Omental fat pad (tissue), 4 donors: Measurements from ENCODE around the gene EML1. TPM values are rescaled to one million over a fixed set of nuclear protein-coding genes. Genes with fewer than 3 reads are reported as not detected.

Source experiments
- ATAC-seq: fragments of 150-250 bp; one replicate; pipeline ENCODE4 v1.9.1; 2016; ENCODE audit warnings: mild to moderate bottlenecking, moderate library complexity; ENCODE audit not compliant: low FRiP score
- DNase-seq: peaks from one replicate; pipeline ENCODE4 v3.0.0-alpha.2; 2019; ENCODE audit warnings: low spot score
- CTCF ChIP-seq, 3 donors: fragments of 450-650 bp; IDR thresholded peaks; one replicate each; pipeline ENCODE4 v1.5.1; 2016 to 2017; ENCODE audit warnings: antibody characterized with exemption in 3 of 3, mild to moderate bottlenecking in 3 of 3, moderate library complexity in 2 of 3
- total RNA-seq, 4 donors: library from RNA; depleted of rRNA; stranded (reverse); fragments of >200 nt; gene quantifications; one replicate each; pipeline ENCODE4 v1.1.0, GENCODE V29; 2016

EML1 gene
- total RNA-seq, 4 donors from 2014 or later, result 33.2 to 88.0 (median 43.5) TPM

- DNase-seq, result no peak
- no peak for ATAC-seq
Measured at GRCh38 chr14:99753225-99754140, 39.7 kb upstream of the EML1 start.

DNA sequence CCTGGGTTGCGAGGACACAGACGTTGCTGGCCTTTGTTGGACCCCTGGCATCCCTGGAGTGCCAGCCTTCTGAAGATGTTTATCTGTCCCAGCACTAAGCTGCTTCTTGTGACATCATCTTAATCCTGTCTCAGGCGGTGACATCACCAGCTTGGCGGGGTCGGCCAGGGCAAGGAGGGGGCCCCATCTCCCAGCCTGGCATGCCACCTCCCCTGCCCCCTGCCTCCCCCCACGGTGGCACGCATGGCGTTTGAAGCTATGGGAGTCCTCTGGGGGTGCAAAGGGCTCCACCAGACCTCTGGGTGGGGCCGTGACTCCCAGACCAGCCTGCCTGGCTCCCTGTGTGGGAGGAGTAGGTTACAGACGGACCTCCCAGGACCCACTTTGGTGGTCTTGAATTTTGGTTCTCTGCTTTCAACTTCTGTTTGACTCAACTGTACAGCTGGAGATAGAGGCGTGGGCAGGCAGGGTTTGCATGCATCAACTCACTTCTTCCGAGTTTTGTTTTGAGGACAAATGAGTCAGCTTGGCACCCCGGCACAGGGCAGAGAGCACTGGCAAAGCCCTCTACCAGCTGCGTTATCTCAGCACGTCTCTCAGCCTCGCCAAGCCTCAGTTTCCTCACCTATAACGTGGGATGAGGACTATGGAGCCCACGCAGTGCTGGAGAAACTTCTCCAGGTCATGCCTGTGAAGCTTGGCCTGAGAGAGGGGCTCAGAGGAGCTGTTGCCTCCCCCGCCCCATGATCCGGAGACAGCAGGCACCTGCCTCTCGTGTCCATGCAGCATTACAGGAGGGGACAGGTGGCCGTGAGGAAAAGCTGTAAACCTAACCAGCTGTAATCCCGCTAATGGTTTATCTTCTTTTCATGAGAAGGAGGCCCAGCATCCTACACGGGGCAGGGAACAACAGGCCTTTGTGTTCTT, 38.8 kb upstream of the EML1 start:
- ATAC-seq (no peak), DNase-seq (no peak)
- no peak for TF ChIP-seq CTCF (IDR thresholded peaks at IDR 0.05)

More at GRCh38 chr14:99753225-99754140, 39.7 kb upstream of the EML1 start:
- no peak for TF ChIP-seq CTCF (IDR thresholded peaks at IDR 0.05)

- no peak for TF ChIP-seq CTCF (IDR thresholded peaks at IDR 0.05)
- no peak for DNase-seq
- no peak for ATAC-seq
Measured at GRCh38 chr14:99755068-99755405, 38.2 kb upstream of the EML1 start.

DNA sequence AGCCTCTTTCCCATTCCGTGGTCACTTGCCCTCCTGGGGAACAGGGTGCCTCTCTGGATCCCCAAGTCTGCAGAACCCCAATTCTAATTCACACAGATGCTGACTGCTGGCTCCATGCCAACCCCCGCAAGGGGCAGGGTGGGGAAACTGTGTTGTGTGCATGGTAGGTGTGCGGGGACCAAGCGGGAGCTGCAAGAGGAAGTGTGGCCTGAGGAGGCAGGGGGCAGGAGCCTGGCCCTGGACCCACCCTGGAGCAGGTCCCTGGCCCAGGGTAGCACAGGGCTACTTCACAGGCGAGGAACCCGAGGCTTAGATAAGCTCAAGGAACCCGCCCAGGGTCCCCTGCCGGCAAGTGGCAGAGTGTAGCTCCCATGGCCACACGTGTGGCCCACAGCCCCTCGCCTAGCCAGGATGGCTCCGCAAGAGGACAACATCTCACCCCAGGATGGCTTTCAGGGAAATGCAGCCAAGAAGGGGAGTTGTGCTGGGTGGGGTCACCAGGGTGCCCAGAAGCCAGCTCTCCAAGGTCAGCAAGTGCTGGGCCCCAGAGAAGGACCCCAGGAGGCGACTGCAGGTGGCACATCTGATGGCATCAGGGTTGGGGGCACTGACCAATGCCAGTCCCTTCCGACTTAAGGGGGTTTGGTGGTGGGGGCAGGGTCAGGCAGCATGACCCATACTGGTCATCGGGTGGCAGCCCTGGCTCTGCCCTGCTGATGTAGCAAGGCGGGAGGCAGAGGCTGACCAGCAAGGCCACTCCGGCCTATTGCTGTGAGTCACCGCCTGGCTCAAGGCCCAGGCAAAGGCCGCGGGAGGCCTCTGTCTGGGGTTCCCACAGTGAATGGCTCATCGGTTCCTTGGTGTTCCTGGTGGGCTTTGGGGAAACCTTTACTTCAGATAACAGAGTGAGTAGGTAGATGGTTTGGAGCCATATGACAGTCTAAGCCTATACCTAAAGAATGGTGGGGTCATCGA, 37.3 kb upstream of the EML1 start:
- no peak for TF ChIP-seq CTCF (IDR thresholded peaks at IDR 0.05)
- peak; percentile 85 for ATAC-seq
- DNase-seq, result peak; percentile 80

DNA sequence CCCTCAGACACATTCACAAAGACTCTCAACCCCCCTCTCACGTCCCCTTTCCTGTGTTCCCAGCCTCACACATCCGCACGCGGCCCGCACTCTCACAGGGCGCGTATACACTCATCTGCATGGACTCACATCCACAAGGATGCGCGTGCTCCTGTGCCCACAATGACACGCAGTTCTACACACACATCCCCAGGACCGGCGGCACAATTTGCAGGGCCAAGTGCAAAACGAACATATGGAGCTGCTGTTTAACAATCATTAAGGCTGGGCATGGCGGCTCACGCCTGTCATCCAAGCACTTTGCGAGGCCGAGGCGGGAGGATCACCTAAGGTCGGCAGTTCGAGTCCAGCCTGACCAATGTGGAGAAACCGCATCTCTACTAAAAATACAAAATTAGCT, 36.4 kb upstream of the EML1 start:
- no peak for TF ChIP-seq CTCF (IDR thresholded peaks at IDR 0.05)
- ATAC-seq (no peak), DNase-seq (no peak)

DNA sequence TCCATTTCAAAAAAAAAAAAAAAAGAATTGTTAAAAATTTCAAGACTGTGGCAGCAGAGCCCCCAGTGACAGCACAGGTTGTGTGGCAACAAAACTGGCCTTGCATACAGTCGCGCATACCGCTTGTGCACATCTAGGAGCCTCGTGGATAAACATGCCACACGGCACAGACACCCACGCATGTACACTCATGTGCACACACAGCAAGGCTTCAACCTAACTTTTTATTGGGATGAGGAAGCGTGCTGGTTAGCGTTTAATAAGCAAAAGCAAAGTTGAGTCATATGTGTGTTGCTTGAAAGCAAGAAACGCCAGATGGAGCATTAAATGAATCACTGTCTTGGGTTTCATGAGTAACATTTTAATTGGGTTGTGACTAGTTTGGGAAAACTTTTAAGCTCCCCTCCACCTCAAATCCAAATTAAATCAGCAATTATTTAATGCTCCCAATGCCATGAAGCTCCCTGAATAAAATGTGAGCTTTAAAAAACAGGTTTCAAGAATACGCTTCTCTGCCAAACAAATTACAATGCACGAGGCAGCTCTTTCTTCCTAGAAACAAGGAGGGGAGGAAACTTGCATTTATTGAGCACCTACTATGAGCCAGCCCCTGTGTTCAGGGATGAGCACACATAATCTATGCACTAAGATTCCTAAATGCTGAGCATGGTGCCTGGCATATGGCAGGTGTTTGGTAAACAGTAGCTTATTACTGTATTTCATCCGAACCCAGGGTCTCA, 35.7 kb upstream of the EML1 start:
- ATAC-seq, result no peak
- DNase-seq, result no peak
- no peak for TF ChIP-seq CTCF (IDR thresholded peaks at IDR 0.05)
